MCF 10A (cell line): ENCODE measurements around the gene BMP10. TPM values are rescaled to one million over a fixed set of nuclear protein-coding genes. Genes with fewer than 3 reads are reported as not detected.
A peak's percentile ranks its signal among the peaks of the same experiment; 100 is the strongest.
"Not testable (repeated sequence)": the region's sequence is repeated elsewhere in the genome, so short reads cannot be mapped to it uniquely, and the experiment has no call there.

Experiments used
- BruUV-seq: library from RNA; stranded (reverse); fragments of 400-500 nt; replicated peaks from 2 replicates; lab custom pipeline; 2021; lab: Mats Ljungman, UMichigan
- CTCF ChIA-PET: fragments of 300-600 bp; sonication (Branson Sonifier 250); formaldehyde crosslinking; extraction: SDS; loops from one replicate; lab custom pipeline; 2021; ENCODE audit warnings: antibody characterized with exemption, inconsistent platforms; lab: Yijun Ruan, JAX
- POLR2A ChIA-PET: fragments of 300-600, 350-650 bp; sonication (Branson Sonifier 250); formaldehyde crosslinking; extraction: SDS; loops from one replicate; lab custom pipeline; 2020; ENCODE audit warnings: antibody characterized with exemption, inconsistent platforms; lab: Yijun Ruan, JAX
- DNase-seq: peaks from one replicate; pipeline ENCODE4 v3.0.0-alpha.2; 2018; ENCODE audit not compliant: unreplicated experiment
- H3K27ac Mint-ChIP-seq: one replicate; pipeline ENCODE4 v1.8.0; 2022; ENCODE audit warnings: mild to moderate bottlenecking, low read depth, mixed read lengths; ENCODE audit not compliant: unreplicated experiment
- H3K27me3 Mint-ChIP-seq: one replicate; pipeline ENCODE4 v1.8.0; 2022; ENCODE audit warnings: mixed read lengths; ENCODE audit not compliant: insufficient read depth, unreplicated experiment
- H3K36me3 Mint-ChIP-seq: one replicate; pipeline ENCODE4 v1.8.0; 2022; ENCODE audit warnings: mild to moderate bottlenecking, moderate library complexity, mixed read lengths; ENCODE audit not compliant: insufficient read depth, unreplicated experiment
- H3K4me1 Mint-ChIP-seq: one replicate; pipeline ENCODE4 v1.8.0; 2022; ENCODE audit warnings: mixed read lengths; ENCODE audit not compliant: insufficient read depth, unreplicated experiment
- H3K4me3 Mint-ChIP-seq: one replicate; pipeline ENCODE4 v1.8.0; 2022; ENCODE audit warnings: mild to moderate bottlenecking, moderate library complexity, mixed read lengths; ENCODE audit not compliant: unreplicated experiment
- H3K9me3 Mint-ChIP-seq: one replicate; pipeline ENCODE4 v1.8.0; 2022; ENCODE audit warnings: mixed read lengths; ENCODE audit not compliant: unreplicated experiment
- intact Hi-C: fragments of 100-400 bp; cut with micrococcal nuclease; formaldehyde crosslinking; loops from 2 replicates; pipeline ENCODE4 v1.14.1; 2022
- total RNA-seq: library from RNA; stranded (reverse); gene quantifications from 2 replicates; pipeline ENCODE4 v1.2.3, GENCODE V29; 2022
- TF ChIP-seq, protein P1 (sequence below): fragments of 200-600 bp; IDR thresholded peaks from one replicate; pipeline ENCODE4 v1.8.0; 2022; ENCODE audit warnings: antibody characterized with exemption, mild to moderate bottlenecking; ENCODE audit not compliant: unreplicated experiment

The BMP10 gene
- total RNA-seq, 1 experiment from 2014 or later = not detected

DNA sequence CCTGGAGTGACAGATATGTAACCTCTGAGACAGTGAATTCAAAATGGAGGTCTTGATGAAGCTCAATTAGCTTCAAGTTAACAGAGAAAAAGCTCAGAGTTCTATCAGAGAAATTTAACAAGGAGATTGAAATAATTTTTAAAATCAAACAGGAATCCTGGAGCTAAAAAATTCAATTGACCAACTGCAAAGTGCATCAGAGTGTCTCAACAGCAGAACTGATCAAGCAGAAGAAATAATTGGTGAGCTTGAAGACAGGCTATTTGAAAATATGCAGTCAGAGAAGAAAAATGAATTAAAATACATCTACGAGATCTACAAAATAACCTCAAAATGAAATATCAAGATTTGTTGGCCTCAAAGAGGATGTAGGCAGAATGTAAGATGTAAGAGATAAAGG, 30.4 kb upstream of the BMP10 start:
- POLR2A ChIA-PET = interaction anchor here (0.7 kb wide), 1 partner anchor 16 kb away, joined by 3 read pairs; no protein-coding TSS in a partner anchor
- H3K27ac Mint-ChIP-seq = no peak overlapping the region
- TF ChIP-seq, protein P1, sequence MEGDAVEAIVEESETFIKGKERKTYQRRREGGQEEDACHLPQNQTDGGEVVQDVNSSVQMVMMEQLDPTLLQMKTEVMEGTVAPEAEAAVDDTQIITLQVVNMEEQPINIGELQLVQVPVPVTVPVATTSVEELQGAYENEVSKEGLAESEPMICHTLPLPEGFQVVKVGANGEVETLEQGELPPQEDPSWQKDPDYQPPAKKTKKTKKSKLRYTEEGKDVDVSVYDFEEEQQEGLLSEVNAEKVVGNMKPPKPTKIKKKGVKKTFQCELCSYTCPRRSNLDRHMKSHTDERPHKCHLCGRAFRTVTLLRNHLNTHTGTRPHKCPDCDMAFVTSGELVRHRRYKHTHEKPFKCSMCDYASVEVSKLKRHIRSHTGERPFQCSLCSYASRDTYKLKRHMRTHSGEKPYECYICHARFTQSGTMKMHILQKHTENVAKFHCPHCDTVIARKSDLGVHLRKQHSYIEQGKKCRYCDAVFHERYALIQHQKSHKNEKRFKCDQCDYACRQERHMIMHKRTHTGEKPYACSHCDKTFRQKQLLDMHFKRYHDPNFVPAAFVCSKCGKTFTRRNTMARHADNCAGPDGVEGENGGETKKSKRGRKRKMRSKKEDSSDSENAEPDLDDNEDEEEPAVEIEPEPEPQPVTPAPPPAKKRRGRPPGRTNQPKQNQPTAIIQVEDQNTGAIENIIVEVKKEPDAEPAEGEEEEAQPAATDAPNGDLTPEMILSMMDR = no peak
- no peaks in the 10 kb centered on the region for H3K27me3 Mint-ChIP-seq
- no TSS peak for BruUV-seq
- intact Hi-C loops = loop anchor here (2.0 kb wide), 1 partner anchor 193 kb away; no protein-coding TSS in a partner anchor
- no peak for DNase-seq
- CTCF ChIA-PET = interaction anchor here (0.5 to 1.0 kb wide), 3 partner anchors 193 to 412 kb away, joined by 3 read pairs; no protein-coding TSS in a partner anchor
- no peak overlapping the region for H3K4me3 Mint-ChIP-seq
- peaks cover 15% of the 10 kb centered on the region for H3K9me3 Mint-ChIP-seq
- peaks cover 5% of the 10 kb centered on the region for H3K36me3 Mint-ChIP-seq
- H3K4me1 Mint-ChIP-seq = no peaks in the 10 kb centered on the region

DNA sequence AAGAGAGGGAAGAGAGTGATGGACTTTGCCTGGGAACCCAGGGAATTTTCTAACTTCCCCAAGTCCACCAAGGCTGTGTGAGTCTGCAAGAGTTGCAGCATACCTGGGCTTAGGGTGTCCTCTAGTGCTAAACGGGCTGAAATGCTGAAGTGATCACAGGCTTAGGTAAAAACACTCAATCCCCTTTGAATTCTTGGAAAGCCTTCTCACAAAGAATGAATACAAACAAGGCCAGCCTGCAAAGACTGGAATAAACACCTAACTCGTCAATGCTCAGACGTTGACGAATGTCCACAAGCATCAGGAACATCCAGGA, 30.0 kb upstream of the BMP10 start:
- H3K36me3 Mint-ChIP-seq = peaks cover 5% of the 10 kb centered on the region
- ChIA-PET CTCF (interaction anchor here (0.5 to 1.0 kb wide), 3 partner anchors 193 to 412 kb away, joined by 3 read pairs; no protein-coding TSS in a partner anchor), POLR2A (no interaction called here)
- peak; percentile 34 for DNase-seq
- H3K4me3 Mint-ChIP-seq = no peak overlapping the region
- H3K9me3 Mint-ChIP-seq = peaks cover 15% of the 10 kb centered on the region
- TF ChIP-seq, protein P1 = peak; percentile 27
- intact Hi-C loops = loop anchor here (2.0 kb wide), 1 partner anchor 192 kb away; no protein-coding TSS in a partner anchor
- no peaks in the 10 kb centered on the region for H3K4me1 Mint-ChIP-seq
- no peaks in the 10 kb centered on the region for H3K27me3 Mint-ChIP-seq
- BruUV-seq = no TSS peak
- no peak overlapping the region for H3K27ac Mint-ChIP-seq

DNA sequence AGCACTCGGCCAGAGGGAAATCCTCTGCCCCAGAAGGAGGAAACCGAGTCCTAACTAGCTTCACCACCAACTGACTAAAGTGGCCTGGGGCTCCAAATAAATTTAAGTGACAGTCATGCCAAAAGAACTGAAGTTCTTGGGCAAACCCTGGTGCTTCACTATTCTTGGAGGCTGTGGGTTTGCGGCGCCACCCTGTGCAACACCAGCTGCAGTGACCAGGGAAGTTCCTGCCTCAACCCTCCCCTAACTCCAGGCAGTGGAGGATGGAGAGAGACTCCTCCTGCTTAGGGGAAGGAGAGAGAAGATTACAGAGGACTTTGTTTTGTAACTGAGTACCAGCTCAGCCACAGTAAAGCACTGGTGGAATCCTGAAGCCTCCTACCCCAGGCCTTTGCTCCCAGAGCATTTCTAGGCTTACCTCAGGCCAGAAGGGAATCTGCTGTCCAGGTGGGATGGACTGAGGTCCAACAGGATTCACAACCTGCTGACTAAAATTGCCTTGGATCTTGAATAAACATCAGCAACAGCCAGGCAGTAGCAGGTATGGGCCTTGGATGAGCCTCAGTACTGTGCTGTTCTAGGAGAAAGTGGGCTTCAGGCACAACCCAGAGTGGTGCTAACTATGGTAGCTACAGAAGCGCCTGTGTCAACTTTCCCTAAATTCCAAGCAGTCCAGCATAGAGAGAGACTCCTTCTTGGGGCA, 29.4 kb upstream of the BMP10 start:
- BruUV-seq = no TSS peak
- CTCF ChIA-PET = interaction anchor here (0.5 to 1.0 kb wide), 3 partner anchors 157 to 412 kb away, joined by 3 read pairs; no protein-coding TSS in a partner anchor
- DNase-seq = no peak
- POLR2A ChIA-PET = no interaction called here
- TF ChIP-seq, protein P1 = no peak
- intact Hi-C loops = loop anchor here (2.0 kb wide), 1 partner anchor 192 kb away; no protein-coding TSS in a partner anchor
- Mint-ChIP-seq H3K4me3 (no peak overlapping the region), H3K27ac (no peak overlapping the region), H3K27me3 (no peaks in the 10 kb centered on the region), H3K4me1 (no peaks in the 10 kb centered on the region), H3K36me3 (peaks cover 5% of the 10 kb centered on the region), H3K9me3 (peaks cover 15% of the 10 kb centered on the region)

DNA sequence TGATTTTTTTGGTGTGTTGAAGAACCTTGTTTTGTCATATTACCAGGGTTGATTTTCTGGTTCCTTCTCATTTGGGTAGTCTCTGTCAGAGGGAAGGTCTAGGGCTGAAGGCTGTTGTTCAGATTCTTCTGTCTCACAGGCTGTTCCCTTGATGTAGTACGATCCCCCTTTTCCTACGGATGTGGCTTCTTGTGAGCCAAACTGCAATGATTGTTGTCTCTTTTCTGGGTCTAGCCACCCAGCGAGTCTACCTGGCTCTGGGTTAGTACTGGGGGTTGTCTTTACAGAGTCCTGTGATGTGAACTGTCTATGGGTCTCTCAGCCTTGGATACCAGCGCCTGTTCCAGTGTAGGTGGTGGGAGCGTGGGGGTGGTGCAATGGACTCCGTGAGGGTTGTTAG, 24.8 kb upstream of the BMP10 start:
- DNase-seq, POLR2A ChIA-PET, H3K4me1 Mint-ChIP-seq, H3K27me3 Mint-ChIP-seq, H3K4me3 Mint-ChIP-seq, intact Hi-C loops, H3K9me3 Mint-ChIP-seq, H3K27ac Mint-ChIP-seq, BruUV-seq, H3K36me3 Mint-ChIP-seq: not testable (repeated sequence)
- CTCF ChIA-PET = interaction anchor here (0.5 to 1.7 kb wide), 3 partner anchors 17 to 630 kb away, joined by 3 to 7 read pairs (median 3); no protein-coding TSS in a partner anchor
